WTC11 (cell line): ENCODE measurements around the gene MAPRE2. TPM values are rescaled to one million over a fixed set of nuclear protein-coding genes. Genes with fewer than 3 reads are reported as not detected.

Experiments
- CBFB ChIP-seq: sonication (generic); formaldehyde crosslinking; IDR thresholded peaks from 2 replicates; pipeline ENCODE4 v1.8.1; 2022; ENCODE audit warnings: mild to moderate bottlenecking, low read depth, missing genetic modification reagents
- ELF4 ChIP-seq: sonication (generic); formaldehyde crosslinking; IDR thresholded peaks from 2 replicates; pipeline ENCODE4 v1.8.1; 2022; ENCODE audit warnings: low read depth, mild to moderate bottlenecking, moderate library complexity, missing genetic modification reagents
- FOXK1 ChIP-seq: sonication (generic); formaldehyde crosslinking; IDR thresholded peaks from 2 replicates; pipeline ENCODE4 v1.8.0; 2022; ENCODE audit warnings: mild to moderate bottlenecking, moderate library complexity, missing genetic modification reagents
- HMGA2 ChIP-seq: fragments of 250-450 bp; sonication (Bioruptor Pico); IDR thresholded peaks from 2 replicates; pipeline ENCODE4 v1.4.0; 2021; ENCODE audit warnings: mild to moderate bottlenecking, moderate library complexity
- KAT7 ChIP-seq: sonication (generic); formaldehyde crosslinking; IDR thresholded peaks from 2 replicates; pipeline ENCODE4 v1.8.1; 2023; ENCODE audit warnings: missing genetic modification reagents, mild to moderate bottlenecking, borderline replicate concordance
- NFATC4 ChIP-seq: fragments of 250-450 bp; sonication (Bioruptor Pico); IDR thresholded peaks from 2 replicates; pipeline ENCODE4 v1.9.0; 2021; ENCODE audit warnings: mild to moderate bottlenecking
- NR2C2 ChIP-seq: sonication (generic); formaldehyde crosslinking; IDR thresholded peaks from 2 replicates; pipeline ENCODE4 v1.8.0; 2022; ENCODE audit warnings: mild to moderate bottlenecking, missing genetic modification reagents
- NR3C1 ChIP-seq: sonication (generic); formaldehyde crosslinking; conservative IDR thresholded peaks from 2 replicates; pipeline ENCODE4 v1.8.1; 2023; ENCODE audit warnings: low read depth, mild to moderate bottlenecking, missing genetic modification reagents
- OVOL2 ChIP-seq: fragments of 250-450 bp; sonication (Bioruptor Pico); IDR thresholded peaks from 2 replicates; pipeline ENCODE4 v1.9.0; 2021; ENCODE audit warnings: mild to moderate bottlenecking, borderline replicate concordance
- RORB ChIP-seq: fragments of 250-450 bp; sonication (Bioruptor Pico); IDR thresholded peaks from 2 replicates; pipeline ENCODE4 v1.9.0; 2021; ENCODE audit warnings: mild to moderate bottlenecking
- TCF7 ChIP-seq: sonication (generic); formaldehyde crosslinking; IDR thresholded peaks from 2 replicates; pipeline ENCODE4 v1.8.0; 2022; ENCODE audit warnings: mild to moderate bottlenecking, low read depth, missing genetic modification reagents, moderate library complexity
- ZNF121 ChIP-seq: sonication (generic); formaldehyde crosslinking; IDR thresholded peaks from 2 replicates; pipeline ENCODE4 v1.8.0; 2023; ENCODE audit warnings: missing genetic modification reagents
- ZNF671 ChIP-seq: fragments of 250-450 bp; sonication (Bioruptor Pico); IDR thresholded peaks from 2 replicates; pipeline ENCODE4 v1.8.0; 2021; ENCODE audit warnings: mild to moderate bottlenecking
- total RNA-seq: library from RNA; stranded (reverse); gene quantifications from 3 replicates; pipeline ENCODE4 v1.2.3, GENCODE V29; 2021
- TF ChIP-seq, protein P1 (sequence below): fragments of 250-450 bp; sonication (Bioruptor Pico); IDR thresholded peaks from 2 replicates; pipeline ENCODE4 v1.9.0; 2021; ENCODE audit warnings: moderate library complexity, mild to moderate bottlenecking, inconsistent platforms, borderline replicate concordance
- TF ChIP-seq, protein P2 (sequence below): sonication (generic); formaldehyde crosslinking; IDR thresholded peaks from 2 replicates; pipeline ENCODE4 v1.8.1; 2023; ENCODE audit warnings: mild to moderate bottlenecking, missing genetic modification reagents, moderate library complexity
- TF ChIP-seq, protein P3 (sequence below): sonication (generic); formaldehyde crosslinking; IDR thresholded peaks from 2 replicates; pipeline ENCODE4 v1.8.0; 2023; ENCODE audit warnings: missing genetic modification reagents, mild to moderate bottlenecking, borderline replicate concordance
- TF ChIP-seq, protein P4 (sequence below): sonication (generic); formaldehyde crosslinking; IDR thresholded peaks from 2 replicates; pipeline ENCODE4 v1.8.1; 2023; ENCODE audit warnings: mild to moderate bottlenecking, missing genetic modification reagents, borderline replicate concordance
- TF ChIP-seq, protein P5 (sequence below): sonication (generic); formaldehyde crosslinking; IDR thresholded peaks from 2 replicates; pipeline ENCODE4 v1.8.1; 2022; ENCODE audit warnings: low read depth, mild to moderate bottlenecking, moderate library complexity, missing genetic modification reagents, borderline replicate concordance
- TF ChIP-seq, protein P6 (sequence below): sonication (generic); formaldehyde crosslinking; IDR thresholded peaks from 2 replicates; pipeline ENCODE4 v1.8.1; 2022; ENCODE audit warnings: low read depth, missing genetic modification reagents, borderline replicate concordance
- TF ChIP-seq, protein P7 (sequence below): sonication (generic); formaldehyde crosslinking; conservative IDR thresholded peaks from 2 replicates; pipeline ENCODE4 v1.8.1; 2022; ENCODE audit warnings: mild to moderate bottlenecking, missing genetic modification reagents
- TF ChIP-seq, protein P8 (sequence below): fragments of 200-600 bp; IDR thresholded peaks from 2 replicates; pipeline ENCODE4 v1.8.0; 2022; ENCODE audit warnings: antibody characterized with exemption
- TF ChIP-seq, protein P9 (sequence below): sonication (generic); formaldehyde crosslinking; IDR thresholded peaks from 2 replicates; pipeline ENCODE4 v1.8.1; 2023; ENCODE audit warnings: mild to moderate bottlenecking, missing genetic modification reagents

Gene MAPRE2
- total RNA-seq, 1 experiment from 2014 or later, result 20.4 TPM

DNA sequence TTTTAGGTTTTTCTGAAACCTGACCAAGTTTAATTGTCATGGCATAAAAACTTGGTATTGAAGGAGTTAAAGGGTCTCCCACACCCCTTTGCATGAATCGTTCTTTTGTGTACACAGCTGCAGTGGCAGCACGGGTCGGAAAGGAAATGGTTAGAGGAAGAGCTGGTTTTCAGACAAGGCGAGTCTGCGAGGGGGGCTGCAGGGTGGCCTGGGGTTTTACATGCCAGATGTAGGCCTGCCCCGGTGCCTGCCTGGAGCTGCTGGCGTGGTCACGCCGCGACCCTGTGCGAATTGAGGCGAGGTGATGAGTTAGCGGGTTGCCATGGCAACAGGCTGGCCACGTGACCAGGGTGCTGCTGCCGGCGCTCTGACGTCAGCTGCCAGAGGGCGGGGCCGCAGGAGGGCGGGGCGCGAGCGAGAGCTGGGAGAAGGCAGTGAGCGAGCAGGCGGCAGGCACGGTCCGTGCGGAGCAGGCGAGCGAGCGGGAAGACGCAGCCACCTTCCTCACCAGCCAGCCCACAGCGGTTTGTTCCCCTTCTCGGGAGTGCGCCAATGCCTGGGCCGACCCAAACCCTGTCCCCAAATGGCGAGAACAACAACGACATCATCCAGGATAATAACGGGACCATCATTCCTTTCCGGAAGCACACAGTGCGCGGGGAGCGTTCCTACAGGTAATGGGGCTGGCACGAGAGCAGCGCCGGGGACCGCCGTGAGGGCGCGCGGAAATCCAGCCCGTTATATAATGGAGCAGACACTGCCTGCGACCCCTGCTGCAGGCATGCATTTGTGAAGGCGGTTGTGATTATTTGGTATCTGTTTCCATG lies at the start of gene MAPRE2 (continued):
- TF ChIP-seq, protein P1, sequence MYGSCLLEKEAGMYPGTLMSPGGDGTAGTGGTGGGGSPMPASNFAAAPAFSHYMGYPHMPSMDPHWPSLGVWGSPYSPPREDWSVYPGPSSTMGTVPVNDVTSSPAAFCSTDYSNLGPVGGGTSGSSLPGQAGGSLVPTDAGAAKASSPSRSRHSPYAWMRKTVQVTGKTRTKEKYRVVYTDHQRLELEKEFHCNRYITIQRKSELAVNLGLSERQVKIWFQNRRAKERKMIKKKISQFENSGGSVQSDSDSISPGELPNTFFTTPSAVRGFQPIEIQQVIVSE (CRISPR knock-in tag), result no peak
- TF ChIP-seq CBFB, result no peak
- TF ChIP-seq RORB (CRISPR knock-in tag), result no peak
- TF ChIP-seq NR2C2, result no peak
- TF ChIP-seq OVOL2 (CRISPR knock-in tag), result no peak
- no peak for TF ChIP-seq HMGA2 (CRISPR knock-in tag)
- TF ChIP-seq TCF7 (CRISPR knock-in tag), result no peak
- TF ChIP-seq, protein P2, sequence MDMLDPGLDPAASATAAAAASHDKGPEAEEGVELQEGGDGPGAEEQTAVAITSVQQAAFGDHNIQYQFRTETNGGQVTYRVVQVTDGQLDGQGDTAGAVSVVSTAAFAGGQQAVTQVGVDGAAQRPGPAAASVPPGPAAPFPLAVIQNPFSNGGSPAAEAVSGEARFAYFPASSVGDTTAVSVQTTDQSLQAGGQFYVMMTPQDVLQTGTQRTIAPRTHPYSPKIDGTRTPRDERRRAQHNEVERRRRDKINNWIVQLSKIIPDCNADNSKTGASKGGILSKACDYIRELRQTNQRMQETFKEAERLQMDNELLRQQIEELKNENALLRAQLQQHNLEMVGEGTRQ (CRISPR knock-in tag), result peak; percentile 99
- peak; percentile 39; the same call in 1 of the 2 replicates for TF ChIP-seq FOXK1 (CRISPR knock-in tag)
- TF ChIP-seq, protein P3, sequence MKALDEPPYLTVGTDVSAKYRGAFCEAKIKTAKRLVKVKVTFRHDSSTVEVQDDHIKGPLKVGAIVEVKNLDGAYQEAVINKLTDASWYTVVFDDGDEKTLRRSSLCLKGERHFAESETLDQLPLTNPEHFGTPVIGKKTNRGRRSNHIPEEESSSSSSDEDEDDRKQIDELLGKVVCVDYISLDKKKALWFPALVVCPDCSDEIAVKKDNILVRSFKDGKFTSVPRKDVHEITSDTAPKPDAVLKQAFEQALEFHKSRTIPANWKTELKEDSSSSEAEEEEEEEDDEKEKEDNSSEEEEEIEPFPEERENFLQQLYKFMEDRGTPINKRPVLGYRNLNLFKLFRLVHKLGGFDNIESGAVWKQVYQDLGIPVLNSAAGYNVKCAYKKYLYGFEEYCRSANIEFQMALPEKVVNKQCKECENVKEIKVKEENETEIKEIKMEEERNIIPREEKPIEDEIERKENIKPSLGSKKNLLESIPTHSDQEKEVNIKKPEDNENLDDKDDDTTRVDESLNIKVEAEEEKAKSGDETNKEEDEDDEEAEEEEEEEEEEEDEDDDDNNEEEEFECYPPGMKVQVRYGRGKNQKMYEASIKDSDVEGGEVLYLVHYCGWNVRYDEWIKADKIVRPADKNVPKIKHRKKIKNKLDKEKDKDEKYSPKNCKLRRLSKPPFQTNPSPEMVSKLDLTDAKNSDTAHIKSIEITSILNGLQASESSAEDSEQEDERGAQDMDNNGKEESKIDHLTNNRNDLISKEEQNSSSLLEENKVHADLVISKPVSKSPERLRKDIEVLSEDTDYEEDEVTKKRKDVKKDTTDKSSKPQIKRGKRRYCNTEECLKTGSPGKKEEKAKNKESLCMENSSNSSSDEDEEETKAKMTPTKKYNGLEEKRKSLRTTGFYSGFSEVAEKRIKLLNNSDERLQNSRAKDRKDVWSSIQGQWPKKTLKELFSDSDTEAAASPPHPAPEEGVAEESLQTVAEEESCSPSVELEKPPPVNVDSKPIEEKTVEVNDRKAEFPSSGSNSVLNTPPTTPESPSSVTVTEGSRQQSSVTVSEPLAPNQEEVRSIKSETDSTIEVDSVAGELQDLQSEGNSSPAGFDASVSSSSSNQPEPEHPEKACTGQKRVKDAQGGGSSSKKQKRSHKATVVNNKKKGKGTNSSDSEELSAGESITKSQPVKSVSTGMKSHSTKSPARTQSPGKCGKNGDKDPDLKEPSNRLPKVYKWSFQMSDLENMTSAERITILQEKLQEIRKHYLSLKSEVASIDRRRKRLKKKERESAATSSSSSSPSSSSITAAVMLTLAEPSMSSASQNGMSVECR, result peak; percentile 69; the same call in 1 of the 2 replicates
- TF ChIP-seq, protein P4, sequence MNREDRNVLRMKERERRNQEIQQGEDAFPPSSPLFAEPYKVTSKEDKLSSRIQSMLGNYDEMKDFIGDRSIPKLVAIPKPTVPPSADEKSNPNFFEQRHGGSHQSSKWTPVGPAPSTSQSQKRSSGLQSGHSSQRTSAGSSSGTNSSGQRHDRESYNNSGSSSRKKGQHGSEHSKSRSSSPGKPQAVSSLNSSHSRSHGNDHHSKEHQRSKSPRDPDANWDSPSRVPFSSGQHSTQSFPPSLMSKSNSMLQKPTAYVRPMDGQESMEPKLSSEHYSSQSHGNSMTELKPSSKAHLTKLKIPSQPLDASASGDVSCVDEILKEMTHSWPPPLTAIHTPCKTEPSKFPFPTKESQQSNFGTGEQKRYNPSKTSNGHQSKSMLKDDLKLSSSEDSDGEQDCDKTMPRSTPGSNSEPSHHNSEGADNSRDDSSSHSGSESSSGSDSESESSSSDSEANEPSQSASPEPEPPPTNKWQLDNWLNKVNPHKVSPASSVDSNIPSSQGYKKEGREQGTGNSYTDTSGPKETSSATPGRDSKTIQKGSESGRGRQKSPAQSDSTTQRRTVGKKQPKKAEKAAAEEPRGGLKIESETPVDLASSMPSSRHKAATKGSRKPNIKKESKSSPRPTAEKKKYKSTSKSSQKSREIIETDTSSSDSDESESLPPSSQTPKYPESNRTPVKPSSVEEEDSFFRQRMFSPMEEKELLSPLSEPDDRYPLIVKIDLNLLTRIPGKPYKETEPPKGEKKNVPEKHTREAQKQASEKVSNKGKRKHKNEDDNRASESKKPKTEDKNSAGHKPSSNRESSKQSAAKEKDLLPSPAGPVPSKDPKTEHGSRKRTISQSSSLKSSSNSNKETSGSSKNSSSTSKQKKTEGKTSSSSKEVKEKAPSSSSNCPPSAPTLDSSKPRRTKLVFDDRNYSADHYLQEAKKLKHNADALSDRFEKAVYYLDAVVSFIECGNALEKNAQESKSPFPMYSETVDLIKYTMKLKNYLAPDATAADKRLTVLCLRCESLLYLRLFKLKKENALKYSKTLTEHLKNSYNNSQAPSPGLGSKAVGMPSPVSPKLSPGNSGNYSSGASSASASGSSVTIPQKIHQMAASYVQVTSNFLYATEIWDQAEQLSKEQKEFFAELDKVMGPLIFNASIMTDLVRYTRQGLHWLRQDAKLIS (CRISPR knock-in tag), result no peak
- TF ChIP-seq, protein P5, sequence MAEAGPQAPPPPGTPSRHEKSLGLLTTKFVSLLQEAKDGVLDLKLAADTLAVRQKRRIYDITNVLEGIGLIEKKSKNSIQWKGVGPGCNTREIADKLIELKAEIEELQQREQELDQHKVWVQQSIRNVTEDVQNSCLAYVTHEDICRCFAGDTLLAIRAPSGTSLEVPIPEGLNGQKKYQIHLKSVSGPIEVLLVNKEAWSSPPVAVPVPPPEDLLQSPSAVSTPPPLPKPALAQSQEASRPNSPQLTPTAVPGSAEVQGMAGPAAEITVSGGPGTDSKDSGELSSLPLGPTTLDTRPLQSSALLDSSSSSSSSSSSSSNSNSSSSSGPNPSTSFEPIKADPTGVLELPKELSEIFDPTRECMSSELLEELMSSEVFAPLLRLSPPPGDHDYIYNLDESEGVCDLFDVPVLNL (CRISPR knock-in tag), result no peak
- TF ChIP-seq, protein P6, sequence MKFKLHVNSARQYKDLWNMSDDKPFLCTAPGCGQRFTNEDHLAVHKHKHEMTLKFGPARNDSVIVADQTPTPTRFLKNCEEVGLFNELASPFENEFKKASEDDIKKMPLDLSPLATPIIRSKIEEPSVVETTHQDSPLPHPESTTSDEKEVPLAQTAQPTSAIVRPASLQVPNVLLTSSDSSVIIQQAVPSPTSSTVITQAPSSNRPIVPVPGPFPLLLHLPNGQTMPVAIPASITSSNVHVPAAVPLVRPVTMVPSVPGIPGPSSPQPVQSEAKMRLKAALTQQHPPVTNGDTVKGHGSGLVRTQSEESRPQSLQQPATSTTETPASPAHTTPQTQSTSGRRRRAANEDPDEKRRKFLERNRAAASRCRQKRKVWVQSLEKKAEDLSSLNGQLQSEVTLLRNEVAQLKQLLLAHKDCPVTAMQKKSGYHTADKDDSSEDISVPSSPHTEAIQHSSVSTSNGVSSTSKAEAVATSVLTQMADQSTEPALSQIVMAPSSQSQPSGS (CRISPR knock-in tag), result no peak
- TF ChIP-seq, protein P7, sequence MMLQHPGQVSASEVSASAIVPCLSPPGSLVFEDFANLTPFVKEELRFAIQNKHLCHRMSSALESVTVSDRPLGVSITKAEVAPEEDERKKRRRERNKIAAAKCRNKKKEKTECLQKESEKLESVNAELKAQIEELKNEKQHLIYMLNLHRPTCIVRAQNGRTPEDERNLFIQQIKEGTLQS (CRISPR knock-in tag), result no peak
- TF ChIP-seq, protein P8, sequence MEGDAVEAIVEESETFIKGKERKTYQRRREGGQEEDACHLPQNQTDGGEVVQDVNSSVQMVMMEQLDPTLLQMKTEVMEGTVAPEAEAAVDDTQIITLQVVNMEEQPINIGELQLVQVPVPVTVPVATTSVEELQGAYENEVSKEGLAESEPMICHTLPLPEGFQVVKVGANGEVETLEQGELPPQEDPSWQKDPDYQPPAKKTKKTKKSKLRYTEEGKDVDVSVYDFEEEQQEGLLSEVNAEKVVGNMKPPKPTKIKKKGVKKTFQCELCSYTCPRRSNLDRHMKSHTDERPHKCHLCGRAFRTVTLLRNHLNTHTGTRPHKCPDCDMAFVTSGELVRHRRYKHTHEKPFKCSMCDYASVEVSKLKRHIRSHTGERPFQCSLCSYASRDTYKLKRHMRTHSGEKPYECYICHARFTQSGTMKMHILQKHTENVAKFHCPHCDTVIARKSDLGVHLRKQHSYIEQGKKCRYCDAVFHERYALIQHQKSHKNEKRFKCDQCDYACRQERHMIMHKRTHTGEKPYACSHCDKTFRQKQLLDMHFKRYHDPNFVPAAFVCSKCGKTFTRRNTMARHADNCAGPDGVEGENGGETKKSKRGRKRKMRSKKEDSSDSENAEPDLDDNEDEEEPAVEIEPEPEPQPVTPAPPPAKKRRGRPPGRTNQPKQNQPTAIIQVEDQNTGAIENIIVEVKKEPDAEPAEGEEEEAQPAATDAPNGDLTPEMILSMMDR, result no peak
- TF ChIP-seq ZNF671 (CRISPR knock-in tag), result no peak
- TF ChIP-seq ELF4, result no peak
- TF ChIP-seq ZNF121 (CRISPR knock-in tag), result no peak
- TF ChIP-seq, protein P9, sequence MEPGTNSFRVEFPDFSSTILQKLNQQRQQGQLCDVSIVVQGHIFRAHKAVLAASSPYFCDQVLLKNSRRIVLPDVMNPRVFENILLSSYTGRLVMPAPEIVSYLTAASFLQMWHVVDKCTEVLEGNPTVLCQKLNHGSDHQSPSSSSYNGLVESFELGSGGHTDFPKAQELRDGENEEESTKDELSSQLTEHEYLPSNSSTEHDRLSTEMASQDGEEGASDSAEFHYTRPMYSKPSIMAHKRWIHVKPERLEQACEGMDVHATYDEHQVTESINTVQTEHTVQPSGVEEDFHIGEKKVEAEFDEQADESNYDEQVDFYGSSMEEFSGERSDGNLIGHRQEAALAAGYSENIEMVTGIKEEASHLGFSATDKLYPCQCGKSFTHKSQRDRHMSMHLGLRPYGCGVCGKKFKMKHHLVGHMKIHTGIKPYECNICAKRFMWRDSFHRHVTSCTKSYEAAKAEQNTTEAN, result no peak
- TF ChIP-seq KAT7 (CRISPR knock-in tag), result no peak
- no peak for TF ChIP-seq NFATC4 (CRISPR knock-in tag)
- TF ChIP-seq NR3C1 (CRISPR knock-in tag), result no peak
